B cell (primary cell): ENCODE data around the gene C1orf52. TPM values are rescaled to one million over a fixed set of nuclear protein-coding genes. Genes with fewer than 3 reads are reported as not detected.

Experiments
- ATAC-seq: fragments of 200-7000 bp; cut with Tn5 transposase; one replicate; pipeline ENCODE4 v1.10.0; 2021; ENCODE audit warnings: low read depth, mild to moderate bottlenecking, moderate number of reproducible peaks, moderate library complexity
- CTCF ChIA-PET: fragments of 350-600 bp; sonication (Branson Sonifier 250); formaldehyde crosslinking; loops from one replicate; lab custom pipeline; 2021; ENCODE audit warnings: antibody characterized with exemption, inconsistent platforms; lab: Charles Lee
- POLR2A ChIA-PET: fragments of 350-600 bp; sonication (Branson Sonifier 250); formaldehyde crosslinking; loops from one replicate; lab custom pipeline; 2021; ENCODE audit warnings: antibody characterized with exemption; lab: Charles Lee
- DNase-seq: peaks from one replicate; pipeline ENCODE4 v3.0.0; 2013
- H2AFZ ChIP-seq: 2 replicates; pipeline ENCODE4 v1.6.1; 2012; ENCODE audit warnings: mild to moderate bottlenecking, low read depth, low read length; ENCODE audit not compliant: insufficient read depth, poor library complexity, severe bottlenecking
- H3K27ac ChIP-seq, 2 donors: 1 replicate in 1 of 2; 2 replicates in 1 of 2; pipeline ENCODE4 v1.5.1; 2012 to 2013; ENCODE audit warnings: low read length in 2 of 2, mild to moderate bottlenecking in 2 of 2, moderate library complexity in 1 of 2
- H3K27me3 ChIP-seq, 4 experiments: fragments of 200-600 bp in 1 of 4; sonication (generic) in 1 of 4; replicated peaks in 1 of 4; 1 replicate in 2 of 4; 2 replicates in 2 of 4; pipeline versions ENCODE4 v1.6.1 to v1.7.0; 2013 to 2016; ENCODE audit warnings: low read length in 3 of 4, mild to moderate bottlenecking in 2 of 4, mixed read lengths in 1 of 4, moderate library complexity in 1 of 4; ENCODE audit not compliant: insufficient read depth in 4 of 4, control insufficient read depth in 3 of 4; ENCODE audit errors: control extremely low read depth in 1 of 4
- H3K36me3 ChIP-seq, 2 experiments: replicated peaks in 1 of 2; 1 replicate in 1 of 2; 2 replicates in 1 of 2; pipeline versions ENCODE4 v1.6.1 to v1.7.1; 2013; ENCODE audit warnings: low read length in 1 of 2; ENCODE audit not compliant: insufficient read depth in 2 of 2, control insufficient read depth in 1 of 2; ENCODE audit errors: control extremely low read depth in 1 of 2, extremely low read depth in 1 of 2
- H3K4me1 ChIP-seq, 2 donors: fragments of 200-600 bp in 1 of 2; sonication (generic) in 1 of 2; 1 replicate in 1 of 2; 2 replicates in 1 of 2; pipeline versions ENCODE4 v1.5.1 to v1.6.1; 2013 to 2017; ENCODE audit warnings: low read length in 2 of 2; ENCODE audit not compliant: control insufficient read depth in 2 of 2, insufficient read depth in 2 of 2
- H3K4me2 ChIP-seq: replicated peaks from 2 replicates; pipeline ENCODE3; 2012; ENCODE audit warnings: mild to moderate bottlenecking, low read depth, low read length; ENCODE audit not compliant: poor library complexity, severe bottlenecking
- H3K4me3 ChIP-seq, 5 experiments: fragments of 200-600 bp in 1 of 5; sonication (generic) in 1 of 5; 1 replicate in 3 of 5; 2 replicates in 2 of 5; pipeline versions ENCODE4 v1.5.1 to v1.7.0; 2011 to 2016; ENCODE audit warnings: low read length in 4 of 5, mild to moderate bottlenecking in 4 of 5, low read depth in 2 of 5, control low read depth in 1 of 5, moderate library complexity in 1 of 5; ENCODE audit not compliant: insufficient read depth in 1 of 5; ENCODE audit errors: control extremely low read depth in 1 of 5, extremely low read depth in 1 of 5
- H3K79me2 ChIP-seq: fragments of 200-600 bp; sonication (generic); one replicate; pipeline ENCODE4 v1.6.0; 2016; ENCODE audit warnings: low read length; ENCODE audit not compliant: control insufficient read depth, insufficient read depth
- H3K9ac ChIP-seq: fragments of 200-600 bp; sonication (generic); 2 replicates; pipeline ENCODE4 v1.6.1; 2017; ENCODE audit warnings: mild to moderate bottlenecking, low read length, moderate library complexity
- H3K9me3 ChIP-seq, 3 donors: one replicate each; pipeline versions ENCODE4 v1.6.1 to v1.7.1; 2013; ENCODE audit warnings: low read length in 2 of 3; ENCODE audit not compliant: control insufficient read depth in 2 of 3, insufficient read depth in 1 of 3; ENCODE audit errors: control extremely low read depth in 1 of 3
- H4K20me1 ChIP-seq: 2 replicates; pipeline ENCODE4 v1.6.0; 2012; ENCODE audit warnings: mild to moderate bottlenecking, low read length; ENCODE audit not compliant: insufficient read depth, control insufficient read depth, poor library complexity, severe bottlenecking
- H3K27ac Mint-ChIP-seq: one replicate; pipeline ENCODE4 v1.8.0; 2021; ENCODE audit warnings: mixed read lengths
- H3K27me3 Mint-ChIP-seq: one replicate; pipeline ENCODE4 v1.8.0; 2021; ENCODE audit warnings: mixed read lengths
- H3K4me1 Mint-ChIP-seq: one replicate; pipeline ENCODE4 v1.8.0; 2021; ENCODE audit warnings: mixed read lengths
- H3K4me3 Mint-ChIP-seq: one replicate; pipeline ENCODE4 v1.8.0; 2021; ENCODE audit warnings: mixed read lengths
- H3K9me3 Mint-ChIP-seq: one replicate; pipeline ENCODE4 v1.8.0; 2022; ENCODE audit warnings: mixed read lengths; ENCODE audit not compliant: insufficient read depth
- CTCF ChIP-seq: fragments of 200-600 bp; IDR thresholded peaks from one replicate; pipeline ENCODE4 v1.8.0; 2022; ENCODE audit warnings: antibody characterized with exemption, mild to moderate bottlenecking
- EZH2 ChIP-seq: IDR thresholded peaks from 2 replicates; pipeline ENCODE4 v1.6.1; 2012; ENCODE audit warnings: borderline replicate concordance, low read depth, mild to moderate bottlenecking, moderate library complexity, low read length; ENCODE audit not compliant: insufficient read depth, poor library complexity, severe bottlenecking
- WGBS: methylation state at CpG from one replicate; pipeline ENCODE4 v1.1.5; 2013; ENCODE audit warnings: missing lambda C conversion rate; ENCODE audit not compliant: insufficient coverage; 5-methylcytosine and 5-hydroxymethylcytosine counted together
- intact Hi-C: fragments of 100-400 bp; cut with micrococcal nuclease; formaldehyde crosslinking; loops from one replicate; pipeline ENCODE4 v1.10.0; 2022
- polyA plus RNA-seq: library from polyadenylated mRNA; depleted of rRNA; stranded (reverse); fragments of >200 nt; gene quantifications from 2 replicates; pipeline ENCODE4 v1.2.3, GENCODE V29; 2012
- total RNA-seq, 2 donors: library from RNA; stranded (reverse); fragments of 120-200 nt in 1 of 2; gene quantifications; 1 replicate in 1 of 2; 2 replicates in 1 of 2; pipeline versions ENCODE4 v1.2.3 to v1.2.4, GENCODE V29; 2013 to 2022

Gene C1orf52
- total and polyA plus RNA-seq, 2 donors (not counting 1 experiment from before 2014, with no cell fraction given) = 29.9 to 45.3 TPM

DNA sequence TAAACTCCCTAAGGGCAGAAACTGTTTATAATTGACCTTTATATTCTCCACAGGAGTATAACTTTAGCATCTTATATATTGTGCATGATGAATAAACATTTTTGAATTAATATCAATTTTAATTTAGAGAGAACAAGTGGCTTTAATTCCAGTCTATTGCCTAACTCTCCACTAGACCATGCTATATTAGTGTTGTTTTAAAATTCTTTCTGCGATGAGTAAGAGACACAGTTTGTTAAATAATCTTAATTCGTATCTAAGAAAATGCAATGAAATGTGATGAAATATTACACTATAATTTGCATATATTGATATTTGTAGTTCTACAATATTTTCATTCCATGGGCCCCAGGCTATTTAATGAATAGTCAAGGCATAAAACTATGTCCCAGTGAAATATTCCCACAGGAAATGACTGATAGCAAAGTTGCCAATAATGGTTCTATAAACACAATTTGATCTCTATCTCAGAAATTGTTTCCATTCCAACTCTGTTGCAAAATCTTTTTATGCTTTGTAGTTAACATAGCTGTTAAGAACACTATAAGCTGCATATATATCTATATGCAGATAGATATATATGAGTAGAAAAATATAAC is 55.8 kb downstream of the C1orf52 start:
- WGBS = no CpG with 5 or more reads among the region's 2 CpGs
- H3K27me3 Mint-ChIP-seq = peaks cover 59% of the 10 kb centered on the region
- DNase-seq (no peak), ATAC-seq (no peak)
- Histone ChIP-seq H3K27me3 (peaks cover 0 to 48% (median 37%) of the 10 kb centered on the region in 4 experiments), H3K79me2 (no peaks in the 10 kb centered on the region), H3K4me2 (no peak overlapping the region), H2AFZ (no peak overlapping the region), H3K4me3 (no peak overlapping the region), H3K9me3 (peaks cover 0 to 1% (median 0%) of the 10 kb centered on the region in 3 donors), H3K36me3 (no peaks in the 10 kb centered on the region), H3K27ac (no peak overlapping the region), H3K9ac (no peak overlapping the region), H3K4me1 (peaks cover 16 to 26% of the 10 kb centered on the region in 2 donors), H4K20me1 (no peaks in the 10 kb centered on the region)
- no peak overlapping the region for H3K4me3 Mint-ChIP-seq
- H3K9me3 Mint-ChIP-seq = no peaks in the 10 kb centered on the region
- TF ChIP-seq CTCF = no peak
- TF ChIP-seq EZH2 = no peak
- CTCF ChIA-PET = no interaction called here
- peaks cover 15% of the 10 kb centered on the region for H3K4me1 Mint-ChIP-seq
- H3K27ac Mint-ChIP-seq = no peak overlapping the region
- intact Hi-C loops = loop anchor here (5.0 to 10.0 kb wide), 4 partner anchors 141 to 699 kb away; partner anchors contain the start of genes GNG5, MCOLN3, SPATA1 and ZNHIT6
- POLR2A ChIA-PET = interaction anchor here (0.7 kb wide), 1 partner anchor 74 kb away, joined by 3 read pairs; no protein-coding TSS in a partner anchor

DNA sequence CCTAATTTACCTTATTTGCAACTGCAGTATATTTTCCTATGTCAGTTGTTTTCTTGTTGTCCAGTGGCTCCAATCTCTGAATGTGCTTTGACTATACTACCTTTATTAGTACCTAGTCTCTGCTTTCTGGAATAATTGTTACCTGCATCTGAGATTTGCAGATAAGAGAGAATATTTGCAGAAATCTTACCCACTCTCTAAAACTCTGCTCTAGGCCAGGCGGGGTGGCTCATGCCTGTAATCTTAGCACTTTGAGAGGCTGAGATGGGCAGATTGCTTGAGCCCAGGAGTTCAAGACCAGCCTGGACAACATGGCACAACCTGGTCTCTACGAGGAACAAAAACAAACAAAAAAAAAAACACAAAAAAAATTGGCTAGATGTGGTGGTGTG is 56.6 kb downstream of the C1orf52 start:
- Mint-ChIP-seq H3K4me1 (peaks cover 15% of the 10 kb centered on the region), H3K27ac (no peak overlapping the region)
- CTCF ChIA-PET = interaction anchor here (2.2 kb wide), 1 partner anchor 258 kb away, joined by 6 read pairs; no protein-coding TSS in a partner anchor

More for the DNA sequence above, 56.6 kb downstream of the C1orf52 start:
- H3K9me3 ChIP-seq = peaks cover 0 to 1% (median 0%) of the 10 kb centered on the region in 3 donors
- ATAC-seq (no peak), DNase-seq (no peak)
- peaks cover 0 to 40% (median 35%) of the 10 kb centered on the region in 4 experiments for H3K27me3 ChIP-seq
- intact Hi-C loops = loop anchor here (5.0 to 10.0 kb wide), 4 partner anchors 141 to 698 kb away; partner anchors contain the start of genes GNG5, MCOLN3, SPATA1 and ZNHIT6
- no peaks in the 10 kb centered on the region for H3K9me3 Mint-ChIP-seq
- no peak overlapping the region for H3K4me3 Mint-ChIP-seq
- H3K27me3 Mint-ChIP-seq = peaks cover 58% of the 10 kb centered on the region
- H3K79me2 ChIP-seq = no peaks in the 10 kb centered on the region
- H3K36me3 ChIP-seq = no peaks in the 10 kb centered on the region
- H4K20me1 ChIP-seq = no peaks in the 10 kb centered on the region
- H3K4me2 ChIP-seq = no peak overlapping the region
- no peak overlapping the region for H3K9ac ChIP-seq
- WGBS = no CpG with 5 or more reads among the region's 2 CpGs
- TF ChIP-seq CTCF (no peak), EZH2 (no peak)
- peaks cover 16 to 26% of the 10 kb centered on the region in 2 donors for H3K4me1 ChIP-seq
- no peak overlapping the region for H3K4me3 ChIP-seq
- POLR2A ChIA-PET = interaction anchor here (0.7 kb wide), 1 partner anchor 75 kb away, joined by 3 read pairs; no protein-coding TSS in a partner anchor
- H2AFZ ChIP-seq = no peak overlapping the region
- H3K27ac ChIP-seq = no peak overlapping the region
